ENCODE results near the gene KTI12.

DNA sequence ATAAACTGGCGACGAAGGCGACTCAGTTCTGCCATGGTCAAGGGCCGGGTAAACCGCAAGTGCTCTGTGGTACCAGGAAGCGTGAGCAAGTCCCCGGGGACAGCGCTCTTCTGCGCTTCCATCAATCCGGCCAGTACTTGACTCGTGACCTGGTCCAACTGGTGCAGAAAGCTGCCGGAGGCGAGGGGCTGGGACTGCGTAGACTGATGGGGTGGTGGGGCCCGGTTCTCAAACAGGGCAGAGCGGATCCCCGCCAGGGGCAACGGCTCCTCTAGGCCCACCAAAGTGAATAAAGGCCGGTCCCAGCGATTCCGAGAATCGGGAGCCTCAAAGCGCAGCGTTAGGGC lies 852 bp downstream of the KTI12 start:
- TF ChIP-seq, protein P1, sequence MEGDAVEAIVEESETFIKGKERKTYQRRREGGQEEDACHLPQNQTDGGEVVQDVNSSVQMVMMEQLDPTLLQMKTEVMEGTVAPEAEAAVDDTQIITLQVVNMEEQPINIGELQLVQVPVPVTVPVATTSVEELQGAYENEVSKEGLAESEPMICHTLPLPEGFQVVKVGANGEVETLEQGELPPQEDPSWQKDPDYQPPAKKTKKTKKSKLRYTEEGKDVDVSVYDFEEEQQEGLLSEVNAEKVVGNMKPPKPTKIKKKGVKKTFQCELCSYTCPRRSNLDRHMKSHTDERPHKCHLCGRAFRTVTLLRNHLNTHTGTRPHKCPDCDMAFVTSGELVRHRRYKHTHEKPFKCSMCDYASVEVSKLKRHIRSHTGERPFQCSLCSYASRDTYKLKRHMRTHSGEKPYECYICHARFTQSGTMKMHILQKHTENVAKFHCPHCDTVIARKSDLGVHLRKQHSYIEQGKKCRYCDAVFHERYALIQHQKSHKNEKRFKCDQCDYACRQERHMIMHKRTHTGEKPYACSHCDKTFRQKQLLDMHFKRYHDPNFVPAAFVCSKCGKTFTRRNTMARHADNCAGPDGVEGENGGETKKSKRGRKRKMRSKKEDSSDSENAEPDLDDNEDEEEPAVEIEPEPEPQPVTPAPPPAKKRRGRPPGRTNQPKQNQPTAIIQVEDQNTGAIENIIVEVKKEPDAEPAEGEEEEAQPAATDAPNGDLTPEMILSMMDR (IDR thresholded peaks at IDR 0.05; ENCODE audit: low read length): no peak
- TF ChIP-seq EZH2phosphoT487 (IDR thresholded peaks at IDR 0.05; ENCODE audit: low read length): no peak

All from MM.1S (cell line).